Stimulated activated CD8-positive, alpha-beta memory T cell treated with anti-CD3 and anti-CD28 coated beads, Interleukin-12 subunit alpha, Interleukin-12 subunit beta, amount 100 ng/mL, for 1 hour (primary cell): ENCODE data around the gene GUCA1C.

Experiments
- DNase-seq: peaks from one replicate; pipeline ENCODE4 v3.0.0-alpha.2; 2020; ENCODE audit warnings: low read depth

The GUCA1C gene

DNA sequence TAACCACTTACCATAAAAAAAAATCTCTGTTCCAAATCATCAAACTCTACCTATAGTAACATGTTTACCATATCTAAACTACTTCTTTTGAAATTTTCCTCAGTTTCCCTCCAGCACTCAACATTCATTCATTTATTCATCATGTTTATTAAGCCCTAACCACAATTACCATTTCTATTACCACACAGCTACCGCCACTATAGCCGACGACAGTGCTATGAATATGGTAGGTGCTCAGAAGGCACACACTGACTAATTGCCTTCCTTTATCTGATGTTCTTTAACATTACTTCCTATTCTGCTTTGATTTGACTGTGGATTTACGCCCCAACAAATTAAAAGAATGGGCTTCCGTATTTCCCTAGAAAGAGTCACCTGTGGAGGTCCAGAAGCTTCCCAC, 43.9 kb downstream of the GUCA1C start:
- DNase-seq, result no peak

GRCh38 chr3:108907194-108907593, 46.5 kb downstream of the GUCA1C start:
- no peak for DNase-seq

- DNase-seq, result no peak
Observed at GRCh38 chr3:108899530-108899929, 54.1 kb downstream of the GUCA1C start.

DNA sequence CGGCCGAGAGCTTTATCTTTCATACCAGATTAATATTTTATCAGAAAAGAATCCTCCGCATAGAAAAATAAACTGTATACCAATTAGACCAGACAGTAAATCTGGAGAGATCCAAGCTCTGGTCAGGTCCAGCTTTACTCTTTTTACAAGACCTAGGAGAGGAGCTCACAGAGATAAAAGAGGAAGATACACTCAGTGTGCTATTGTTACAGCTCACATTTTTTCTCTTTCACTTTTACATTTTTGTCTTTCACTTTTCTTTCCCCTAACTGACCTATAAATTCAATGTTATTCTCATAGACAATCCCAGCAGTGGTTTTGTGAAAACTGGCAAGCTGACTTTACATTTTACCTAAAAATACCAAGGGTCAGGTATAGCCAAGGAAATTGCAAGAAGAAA, 55.8 kb downstream of the GUCA1C start:
- no peak for DNase-seq

GRCh38 chr3:108894981-108895380, 58.7 kb downstream of the GUCA1C start:
- no peak for DNase-seq

DNA sequence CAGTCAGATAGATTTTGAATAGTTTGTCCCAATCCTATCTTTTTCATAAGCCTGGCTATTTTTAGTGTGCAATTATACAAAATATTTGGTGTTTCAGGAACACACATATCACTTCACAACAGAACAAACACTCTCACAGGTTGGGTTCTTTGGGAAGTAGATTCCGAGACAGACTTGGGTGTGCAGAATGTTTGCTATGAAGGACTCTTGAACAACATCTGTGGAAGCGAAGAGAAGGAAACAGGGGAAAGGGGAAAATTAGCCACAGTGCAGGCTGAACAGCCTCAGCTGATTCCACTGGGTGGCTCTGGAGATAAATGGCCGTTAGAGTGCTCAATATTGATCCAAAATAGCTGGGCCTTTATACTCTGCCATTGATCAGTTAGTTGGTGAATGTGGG, 61.8 kb downstream of the GUCA1C start:
- no peak for DNase-seq

GRCh38 chr3:108887777-108888176, 65.9 kb downstream of the GUCA1C start:
- DNase-seq, result no peak

GRCh38 chr3:108887121-108887520, 66.6 kb downstream of the GUCA1C start:
- no peak for DNase-seq

- DNase-seq, result no peak
Observed at GRCh38 chr3:108883373-108883772, 70.3 kb downstream of the GUCA1C start.

DNA sequence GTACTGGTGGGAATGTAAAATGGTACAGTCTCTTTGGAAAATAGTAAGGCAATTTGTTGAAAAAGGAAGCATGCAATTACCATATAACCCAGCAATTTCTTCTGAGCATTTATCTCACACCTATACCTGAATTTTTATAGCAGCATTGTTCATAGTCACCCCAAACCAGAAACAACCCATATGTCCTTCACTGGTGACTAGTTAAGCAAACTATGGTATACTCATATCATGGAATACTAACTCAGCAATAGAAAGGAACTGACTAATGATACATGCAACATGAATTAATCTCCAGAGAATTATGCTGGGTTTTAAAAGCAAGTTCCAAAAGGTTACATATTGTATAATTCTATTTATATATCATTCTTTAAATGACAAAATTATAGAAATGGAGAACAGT, 70.9 kb downstream of the GUCA1C start:
- no peak for DNase-seq

- DNase-seq, result no peak
Observed at GRCh38 chr3:108879915-108880314, 73.8 kb downstream of the GUCA1C start.

GRCh38 chr3:108877901-108878300, 75.8 kb downstream of the GUCA1C start:
- no peak for DNase-seq

DNA sequence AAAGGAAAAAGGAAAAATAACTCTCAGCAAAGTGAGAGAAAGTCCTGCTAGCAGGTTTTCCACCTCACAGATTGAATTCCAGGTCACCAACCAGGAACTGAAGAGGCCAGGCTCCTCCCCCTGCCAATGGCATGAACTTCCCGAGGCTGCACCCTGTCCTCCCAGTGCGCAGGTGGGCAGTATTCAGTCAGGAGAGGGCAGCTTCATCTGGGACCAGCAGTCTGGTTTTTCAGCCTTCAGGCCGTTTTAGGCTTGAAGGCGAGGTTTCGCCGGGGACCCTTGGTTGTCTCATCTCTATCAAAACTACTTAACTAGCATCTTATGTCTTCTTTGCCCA, 89.9 kb downstream of the GUCA1C start:
- DNase-seq, result no peak

- DNase-seq, result no peak
Observed at GRCh38 chr3:108862865-108863798, 90.5 kb downstream of the GUCA1C start.

- no peak for DNase-seq
Observed at GRCh38 chr3:108861401-108861800, 92.3 kb downstream of the GUCA1C start.
